HG03159 (cell line): ENCODE data around the gene QRICH2.
"Not testable (repeated sequence)": the region's sequence is repeated elsewhere in the genome, so short reads cannot be mapped to it uniquely, and the experiment has no call there.

Experiments used
- ATAC-seq: cut with Tn5 transposase; IDR thresholded peaks from one replicate; pipeline ENCODE4 v1.9.1; 2021; ENCODE audit warnings: mild to moderate bottlenecking, moderate library complexity; ENCODE audit not compliant: unreplicated experiment

QRICH2 gene

GRCh38 chr17:76233588-76234353, 74.3 kb downstream of the QRICH2 start:
- no peak for ATAC-seq

DNA sequence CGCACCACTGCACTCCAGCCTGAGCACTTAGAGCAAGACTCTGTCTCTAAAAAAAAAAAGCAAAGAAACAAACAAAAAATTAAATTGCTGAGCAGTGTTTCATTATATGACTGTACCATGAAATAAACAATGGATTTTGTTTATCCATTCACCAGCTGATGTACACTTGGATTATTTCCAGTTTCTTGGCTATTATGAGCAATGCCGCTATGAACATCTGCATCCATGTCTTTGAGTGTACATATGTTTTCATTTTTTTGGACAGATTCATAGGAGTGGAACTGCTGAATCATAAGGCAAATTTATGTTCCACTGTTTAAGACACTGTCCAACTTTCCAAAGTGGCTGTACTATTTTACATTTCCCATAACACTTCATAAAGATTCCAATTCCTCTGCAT, 75.7 kb downstream of the QRICH2 start:
- ATAC-seq = no peak

DNA sequence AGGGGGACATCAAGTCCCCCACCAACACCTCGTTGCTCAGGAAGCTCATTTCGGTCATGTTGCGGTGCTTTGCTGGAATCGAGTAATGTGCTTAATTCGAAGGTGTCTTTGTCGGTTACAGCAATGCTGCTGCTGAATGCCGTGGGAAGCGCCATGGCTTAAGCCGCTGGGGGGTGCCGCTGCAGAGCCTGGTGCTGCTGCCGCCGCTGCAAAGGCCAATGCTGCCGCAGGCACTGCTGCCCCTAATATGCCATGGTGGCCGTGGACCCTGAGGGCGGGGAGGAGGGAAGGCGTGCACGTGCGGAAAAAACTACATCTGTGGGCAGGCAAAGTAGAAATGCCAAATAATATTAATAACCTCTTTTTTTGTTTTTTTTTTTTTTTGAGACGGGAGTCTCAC, 81.3 kb downstream of the QRICH2 start:
- not testable (repeated sequence) for ATAC-seq

DNA sequence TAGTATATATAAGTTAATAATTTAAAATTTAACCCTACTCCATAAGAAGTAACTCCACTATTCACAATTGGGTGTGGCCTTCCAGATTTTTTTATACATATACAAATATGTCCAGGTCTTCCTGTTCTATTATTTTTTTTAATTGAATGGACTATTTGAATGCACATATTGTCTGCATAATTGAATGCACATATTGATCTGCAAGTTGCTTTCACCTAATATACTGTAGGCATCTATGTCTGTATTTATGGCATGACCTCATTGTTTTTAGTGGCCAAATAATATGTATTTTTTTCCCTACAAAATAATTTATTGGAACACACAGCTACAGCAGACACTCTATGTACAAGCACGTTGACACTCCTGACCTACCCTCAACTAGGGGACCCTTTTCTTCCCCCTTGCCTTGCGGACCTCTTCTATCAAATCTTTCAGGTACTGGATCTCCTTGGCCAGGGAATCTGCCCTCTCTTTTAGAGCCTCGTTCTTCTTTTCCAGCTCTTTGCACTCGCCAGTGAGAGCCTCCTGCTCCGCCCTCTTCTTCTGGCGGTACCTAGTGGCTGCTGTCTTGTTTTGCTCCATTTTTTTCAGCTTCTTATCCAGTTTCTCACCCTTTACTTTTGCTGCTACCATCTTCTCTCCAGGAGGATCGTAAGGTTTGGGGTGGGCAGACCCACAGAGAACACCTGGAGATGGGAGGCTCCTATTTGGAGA, 82.5 kb downstream of the QRICH2 start:
- not testable (repeated sequence) for ATAC-seq
